Esophagus mucosa (tissue), 1 donor: ENCODE measurements around the gene LRRC61. TPM values are rescaled to one million over a fixed set of nuclear protein-coding genes. Genes with fewer than 3 reads are reported as not detected.

Source experiments
- ATAC-seq: fragments of 200-7000 bp; cut with Tn5 transposase; one replicate; pipeline ENCODE4 v1.9.1; 2020
- total RNA-seq: library from RNA; stranded (reverse); gene quantifications from one replicate; pipeline ENCODE4 v1.2.4, GENCODE V29; 2023
- donor health status: DM: yes; HTN: yes; CAD: no.

The LRRC61 gene
- total RNA-seq, 1 donor from 2014 or later, result 9.6 TPM

DNA sequence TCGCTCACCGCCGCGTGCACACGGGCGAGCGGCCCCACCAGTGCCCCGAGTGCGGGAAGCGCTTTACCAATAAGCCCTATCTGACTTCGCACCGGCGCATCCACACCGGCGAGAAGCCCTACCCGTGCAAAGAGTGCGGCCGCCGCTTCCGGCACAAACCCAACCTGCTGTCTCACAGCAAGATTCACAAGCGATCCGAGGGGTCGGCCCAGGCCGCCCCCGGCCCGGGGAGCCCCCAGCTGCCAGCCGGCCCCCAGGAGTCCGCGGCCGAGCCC is 48.8 kb downstream of the LRRC61 start:
- ATAC-seq, result no peak

GRCh38 chr7:150372271-150373048 is 49.3 kb downstream of the LRRC61 start:
- ATAC-seq, result no peak

- ATAC-seq, result peak; percentile 62
Measured at GRCh38 chr7:150373049-150373801, 50.1 kb downstream of the LRRC61 start.

GRCh38 chr7:150374026-150374425 is 50.9 kb downstream of the LRRC61 start:
- ATAC-seq, result no peak

DNA sequence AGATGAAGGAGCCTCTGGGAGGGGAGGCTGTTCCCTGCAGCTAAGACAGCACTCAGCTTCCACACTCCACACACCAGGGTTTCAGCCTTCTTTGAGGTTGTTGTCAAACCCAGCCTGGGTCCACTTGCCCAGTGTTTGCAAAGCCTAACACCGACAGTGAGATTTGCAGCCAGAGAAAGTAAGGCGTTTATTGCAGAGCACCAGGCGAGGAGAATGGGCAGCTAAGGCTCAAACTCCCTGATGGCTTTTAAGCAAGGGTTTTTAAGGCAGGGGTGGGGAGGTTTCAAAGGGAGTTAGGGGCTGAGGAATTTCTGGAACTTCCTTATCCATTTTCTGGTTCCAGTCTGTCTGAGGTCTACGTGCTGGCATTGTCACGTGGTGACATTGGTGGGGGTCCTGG is 51.3 kb downstream of the LRRC61 start:
- no peak for ATAC-seq

- ATAC-seq, result no peak
Measured at GRCh38 chr7:150375662-150376521, 52.7 kb downstream of the LRRC61 start.

GRCh38 chr7:150376560-150376959 is 53.4 kb downstream of the LRRC61 start:
- ATAC-seq, result no peak

GRCh38 chr7:150377196-150377595 is 54.0 kb downstream of the LRRC61 start:
- no peak for ATAC-seq

- no peak for ATAC-seq
Measured at GRCh38 chr7:150377635-150378034, 54.5 kb downstream of the LRRC61 start.

DNA sequence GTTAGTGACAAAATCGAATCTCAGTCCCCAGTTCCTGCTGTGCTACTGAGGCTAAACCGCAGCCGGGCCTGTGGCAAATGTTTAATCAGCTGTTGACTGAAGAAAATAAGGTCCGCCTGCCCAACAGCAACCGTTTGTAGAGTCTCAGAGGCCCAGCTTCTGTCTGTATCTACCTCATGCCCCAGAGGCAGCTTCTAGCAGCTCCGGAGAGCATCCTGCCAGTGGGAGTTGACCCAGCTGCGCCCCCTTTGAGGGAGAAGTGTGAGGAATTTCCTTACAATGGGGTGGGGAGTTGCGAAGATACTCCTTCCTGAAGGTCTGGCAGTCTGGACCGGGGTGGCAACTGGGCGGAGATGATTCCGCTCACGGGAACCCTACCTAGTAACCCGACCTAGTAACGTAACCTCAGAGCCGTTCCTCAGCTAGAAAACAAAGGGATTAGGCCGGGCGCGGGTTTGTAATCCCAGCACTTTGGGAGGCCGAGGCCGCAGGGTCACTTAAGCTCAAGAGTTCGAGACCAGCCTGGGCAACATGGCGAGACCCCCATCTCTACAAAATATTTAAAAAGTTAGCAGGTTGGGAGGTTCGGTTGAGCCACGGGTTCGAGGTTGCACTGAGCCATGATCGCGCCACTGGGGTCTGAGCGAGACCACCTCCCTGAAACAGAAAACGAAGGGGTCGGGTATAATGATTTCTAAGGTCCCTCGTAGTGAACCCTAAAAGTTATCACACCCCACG is 55.1 kb downstream of the LRRC61 start:
- ATAC-seq, result peak; percentile 18

DNA sequence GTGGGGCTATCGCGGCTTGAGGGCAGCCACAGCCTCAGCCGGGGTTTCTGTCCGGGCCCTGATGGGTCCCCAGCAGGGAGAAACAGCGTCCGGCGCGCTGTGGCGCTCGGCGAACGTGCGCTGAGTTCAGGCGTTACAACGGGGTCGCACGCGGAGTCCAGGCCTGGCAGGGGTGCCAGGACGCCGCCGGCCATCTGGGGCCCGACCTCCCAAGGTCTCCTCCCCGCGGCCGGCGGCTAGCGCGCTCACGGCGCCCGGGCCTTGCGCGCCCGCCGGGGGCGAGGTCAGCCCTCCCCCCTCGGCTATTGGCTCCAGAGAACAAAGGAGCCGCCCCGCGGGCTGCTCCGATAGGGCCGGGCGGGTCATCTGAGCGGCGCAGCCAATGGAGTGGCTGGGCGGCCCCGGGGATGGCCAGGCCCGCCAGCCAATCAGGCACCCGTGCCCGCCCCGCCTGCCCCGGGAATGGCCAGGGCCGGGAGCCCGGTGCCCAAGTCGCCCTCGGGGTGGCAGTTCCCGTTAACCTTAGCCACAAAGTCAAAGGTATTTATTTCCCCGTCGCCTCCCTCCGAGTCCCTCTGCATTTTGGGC is 55.8 kb downstream of the LRRC61 start, which contains the start of gene ZNF775:
ZNF775 (plus strand) TSS at position 478 of the 588 bp plus-strand sequence. CDS start 9,141 bp downstream, outside the sequence.
- ATAC-seq, result peak; percentile 99

DNA sequence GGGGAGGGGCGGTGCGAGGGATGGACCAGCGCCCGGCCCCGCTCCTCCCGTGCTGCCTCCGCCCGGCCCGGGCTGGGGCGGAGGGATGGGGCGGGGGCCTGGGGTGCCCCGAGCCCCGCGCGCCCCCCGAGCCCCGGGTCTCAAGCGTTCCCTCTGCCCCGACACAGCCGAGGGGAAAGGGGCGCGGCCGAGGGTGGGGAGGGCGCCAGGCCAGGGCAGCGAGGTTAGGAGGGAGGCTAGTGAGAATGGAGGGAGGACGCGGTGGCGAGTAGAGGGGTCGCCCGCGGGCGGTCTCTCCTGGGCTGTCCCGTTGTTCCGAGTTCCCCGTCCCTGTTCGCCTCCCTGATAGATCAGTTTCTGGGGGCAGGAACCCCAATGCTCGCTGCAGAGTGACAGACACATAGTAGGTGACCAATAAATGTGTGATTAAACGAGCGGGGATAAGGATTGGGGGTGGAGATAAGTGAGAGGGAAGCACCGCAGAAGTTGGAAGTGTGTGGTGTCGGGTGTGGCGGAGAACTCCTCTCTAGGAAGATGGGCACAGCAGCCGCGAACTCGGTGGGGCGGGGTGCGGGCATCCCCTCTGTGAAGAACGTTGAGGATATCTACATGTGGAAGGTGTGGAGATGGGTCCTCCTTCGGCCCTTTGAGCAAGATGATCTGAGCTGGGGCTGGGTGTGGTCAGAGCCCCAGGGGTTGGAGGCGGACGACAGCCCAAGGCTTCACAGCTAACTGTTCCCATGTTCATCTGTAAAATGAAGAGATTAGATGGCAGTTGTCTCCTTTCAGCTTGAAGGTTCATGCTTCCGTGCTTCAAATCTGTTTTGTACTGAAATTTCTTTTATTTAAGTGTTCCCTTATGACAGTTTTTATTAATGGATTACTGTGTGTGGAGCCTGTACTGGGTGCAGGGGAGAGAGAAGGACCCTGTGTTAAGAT is 56.6 kb downstream of the LRRC61 start:
- ATAC-seq, result peak; percentile 1

DNA sequence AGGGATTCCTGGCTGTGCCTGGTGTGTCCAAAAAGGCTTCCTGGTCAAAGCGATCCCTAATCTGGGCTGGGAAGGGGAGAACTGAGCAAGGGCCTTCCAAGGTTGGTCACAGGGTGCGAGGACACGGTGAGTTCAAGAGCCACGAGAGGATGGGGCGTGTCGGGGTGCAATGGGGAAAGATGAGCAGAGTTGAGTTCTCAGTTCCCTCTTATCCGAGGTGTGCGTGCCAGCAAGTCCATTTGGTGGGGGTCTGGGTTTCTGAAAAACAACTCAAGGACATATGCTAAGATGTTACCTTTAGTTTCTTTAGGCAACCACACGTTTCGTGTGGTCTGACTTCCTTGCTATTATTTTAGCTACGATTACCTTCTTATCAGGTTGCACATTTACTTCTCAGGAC is 57.3 kb downstream of the LRRC61 start:
- ATAC-seq, result no peak

- ATAC-seq, result no peak
Measured at GRCh38 chr7:150381096-150381495, 57.9 kb downstream of the LRRC61 start.

DNA sequence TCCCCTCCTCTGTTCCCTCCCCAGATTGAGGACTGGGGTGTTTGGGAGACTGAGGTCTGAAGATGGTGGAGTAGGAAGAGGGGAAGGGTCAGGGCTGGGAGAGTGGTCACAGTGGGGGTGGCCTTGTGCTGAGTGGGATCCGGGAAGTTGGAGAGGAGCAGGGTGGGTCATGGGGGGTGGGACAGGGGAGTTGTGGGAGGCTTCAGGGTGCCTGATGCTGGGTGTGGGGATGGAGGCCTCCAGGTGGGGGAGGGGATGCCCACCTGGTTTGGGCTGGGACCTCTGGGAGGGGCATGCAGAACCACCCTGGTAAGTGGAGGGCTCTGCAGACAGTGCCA is 58.6 kb downstream of the LRRC61 start:
- no peak for ATAC-seq

- ATAC-seq, result no peak
Measured at GRCh38 chr7:150382123-150382843, 59.1 kb downstream of the LRRC61 start.

- ATAC-seq, result no peak
Measured at GRCh38 chr7:150382844-150383225, 59.7 kb downstream of the LRRC61 start.

DNA sequence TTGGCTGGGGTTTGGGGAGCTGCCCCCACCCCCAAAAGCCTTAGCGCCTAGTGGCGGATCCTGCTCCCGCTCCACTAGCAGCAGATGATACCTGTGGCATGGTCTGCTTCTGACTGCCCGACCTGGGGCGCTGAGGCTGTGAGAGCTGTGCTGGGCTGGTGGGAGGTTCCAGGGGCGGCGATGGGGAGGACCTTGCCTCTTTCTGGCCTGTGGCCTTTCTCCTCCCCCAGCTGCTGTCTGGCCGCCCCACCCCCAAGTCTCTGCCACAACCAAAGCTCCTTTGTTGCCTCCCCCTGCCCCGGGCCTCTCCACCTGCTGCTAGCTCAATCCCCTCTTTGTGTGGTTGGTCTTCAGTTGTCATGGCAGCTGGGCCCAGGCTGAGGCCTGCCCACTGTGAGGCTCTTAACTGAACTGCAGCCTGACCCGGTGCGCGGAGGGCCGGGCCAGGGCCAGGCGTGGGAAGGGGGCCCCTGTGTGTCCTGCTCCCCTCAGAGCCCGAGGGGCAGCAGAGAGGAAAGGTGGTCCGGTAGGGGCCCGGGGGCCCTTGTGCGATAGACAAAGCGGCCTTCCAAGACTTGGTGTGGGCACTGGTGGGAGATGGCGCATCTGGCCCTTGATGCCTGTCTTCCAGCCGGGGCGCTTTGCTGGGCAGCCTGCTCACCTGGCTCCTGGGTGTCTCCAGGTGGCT is 60.7 kb downstream of the LRRC61 start:
- ATAC-seq, result no peak

- ATAC-seq, result no peak
Measured at GRCh38 chr7:150384406-150385301, 61.5 kb downstream of the LRRC61 start.
